ENCODE measurements around the gene GPR108. TPM values are rescaled to one million over a fixed set of nuclear protein-coding genes. Genes with fewer than 3 reads are reported as not detected.
"Not testable (repeated sequence)": the region's sequence is repeated elsewhere in the genome, so short reads cannot be mapped to it uniquely, and the experiment has no call there.

Gene GPR108
- 100 to 1,000 TPM; 130 to 162 TPM for total RNA-seq

GRCh38 chr19:6737284-6737872, at the start of gene GPR108:
Gene GPR108, minus strand, starts transcription at chr19:6737580. Its CDS starts 4 bp downstream, at chr19:6737576.
- H3K4me3 Mint-ChIP-seq: peak within 1 kb of the TSS; percentile 92 to 96
- H3K27ac Mint-ChIP-seq: peak within 1 kb of the TSS; percentile 98
- DNase-seq: peak; percentile 99 to 100
- no peaks in the 10 kb centered on the region for H3K9me3 Mint-ChIP-seq
- ATAC-seq (replicated peaks in 1 of 2): peak; percentile 80
- peaks cover 45% of the 10 kb centered on the region for H3K4me1 Mint-ChIP-seq (ENCODE audit: low read depth)
- peaks cover 6 to 12% of the 10 kb centered on the region in 2 donors for H3K36me3 Mint-ChIP-seq (ENCODE audit: insufficient read depth in 2 of 2)
- no peaks in the 10 kb centered on the region for H3K27me3 Mint-ChIP-seq (ENCODE audit: low read depth)

- peaks cover 2 to 12% of the 10 kb centered on the region in 2 donors for H3K9me3 Mint-ChIP-seq
- no peak overlapping the region for H3K27ac Mint-ChIP-seq
- ATAC-seq (replicated peaks in 1 of 2): peak in 1 of 2 donors; percentile 26
- peaks cover 68% of the 10 kb centered on the region for H3K4me1 Mint-ChIP-seq (ENCODE audit: low read depth)
- peaks cover 19 to 41% of the 10 kb centered on the region in 2 donors for H3K36me3 Mint-ChIP-seq (ENCODE audit: insufficient read depth in 2 of 2)
- H3K27me3 Mint-ChIP-seq (ENCODE audit: low read depth): no peaks in the 10 kb centered on the region
- DNase-seq: no peak
- H3K4me3 Mint-ChIP-seq: no peak overlapping the region
These were observed 41.8 kb upstream of the GPR108 start for GRCh38 chr19:6779206-6779605.

- Mint-ChIP-seq H3K9me3 (peaks cover 2 to 12% of the 10 kb centered on the region in 2 donors), H3K27ac (peak overlapping the region; percentile 6), H3K36me3 (ENCODE audit: insufficient read depth in 2 of 2) (peaks cover 23 to 43% of the 10 kb centered on the region in 2 donors), H3K4me1 (ENCODE audit: low read depth) (peaks cover 73% of the 10 kb centered on the region), H3K27me3 (ENCODE audit: low read depth) (no peaks in the 10 kb centered on the region), H3K4me3 (peak overlapping the region; percentile 0 to 37)
- DNase-seq: no peak
- no peak for ATAC-seq (replicated peaks in 1 of 2)
These were observed 41.0 kb upstream of the GPR108 start for GRCh38 chr19:6778386-6778785.

GRCh38 chr19:6777434-6777833, 40.1 kb upstream of the GPR108 start:
- H3K4me3 Mint-ChIP-seq: no peak overlapping the region
- H3K27ac Mint-ChIP-seq: no peak overlapping the region
- DNase-seq (no peak), ATAC-seq (replicated peaks in 1 of 2) (no peak)
- H3K27me3 Mint-ChIP-seq (ENCODE audit: low read depth): no peaks in the 10 kb centered on the region
- H3K36me3 Mint-ChIP-seq (ENCODE audit: insufficient read depth in 2 of 2): peaks cover 23 to 43% of the 10 kb centered on the region in 2 donors
- H3K9me3 Mint-ChIP-seq: peaks cover 2 to 12% of the 10 kb centered on the region in 2 donors
- peaks cover 67% of the 10 kb centered on the region for H3K4me1 Mint-ChIP-seq (ENCODE audit: low read depth)

- Mint-ChIP-seq H3K27me3 (ENCODE audit: low read depth) (no peaks in the 10 kb centered on the region), H3K27ac (no peak overlapping the region), H3K4me3 (no peak overlapping the region), H3K9me3 (peaks cover 2 to 12% of the 10 kb centered on the region in 2 donors), H3K36me3 (ENCODE audit: insufficient read depth in 2 of 2) (peaks cover 23 to 43% of the 10 kb centered on the region in 2 donors), H3K4me1 (ENCODE audit: low read depth) (peaks cover 67% of the 10 kb centered on the region)
- ATAC-seq (replicated peaks in 1 of 2) (no peak), DNase-seq (no peak)
These were observed 39.6 kb upstream of the GPR108 start for GRCh38 chr19:6776999-6777398.

GRCh38 chr19:6776045-6776444, 38.7 kb upstream of the GPR108 start:
- Mint-ChIP-seq H3K27ac (peak overlapping the region; percentile 4), H3K36me3 (ENCODE audit: insufficient read depth in 2 of 2) (peaks cover 23 to 35% of the 10 kb centered on the region in 2 donors), H3K9me3 (peaks cover 2 to 15% of the 10 kb centered on the region in 2 donors), H3K4me3 (peak overlapping the region in 1 of 2 donors; percentile 5), H3K4me1 (ENCODE audit: low read depth) (peaks cover 64% of the 10 kb centered on the region)
- DNase-seq; H3K27me3 Mint-ChIP-seq (ENCODE audit: low read depth); ATAC-seq (replicated peaks in 1 of 2): not testable (repeated sequence)

GRCh38 chr19:6774821-6775707, 37.7 kb upstream of the GPR108 start:
- Mint-ChIP-seq H3K4me3 (peak overlapping the region; percentile 63 to 97), H3K27me3 (ENCODE audit: low read depth) (no peaks in the 10 kb centered on the region), H3K27ac (peak overlapping the region; percentile 76), H3K4me1 (ENCODE audit: low read depth) (peaks cover 55% of the 10 kb centered on the region), H3K36me3 (ENCODE audit: insufficient read depth in 2 of 2) (peaks cover 23 to 28% of the 10 kb centered on the region in 2 donors), H3K9me3 (peaks cover 2 to 15% of the 10 kb centered on the region in 2 donors)
- DNase-seq (no peak), ATAC-seq (replicated peaks in 1 of 2) (no peak)

- H3K4me1 Mint-ChIP-seq (ENCODE audit: low read depth): peaks cover 61% of the 10 kb centered on the region
- H3K36me3 Mint-ChIP-seq (ENCODE audit: insufficient read depth in 2 of 2): peaks cover 23 to 28% of the 10 kb centered on the region in 2 donors
- peak; percentile 38 to 41 for ATAC-seq (replicated peaks in 1 of 2)
- H3K27ac Mint-ChIP-seq: peak overlapping the region; percentile 55
- H3K27me3 Mint-ChIP-seq (ENCODE audit: low read depth): no peaks in the 10 kb centered on the region
- peaks cover 2 to 15% of the 10 kb centered on the region in 2 donors for H3K9me3 Mint-ChIP-seq
- H3K4me3 Mint-ChIP-seq: peak overlapping the region; percentile 93 to 97
- peak; percentile 58 to 67 for DNase-seq
These were observed 36.0 kb upstream of the GPR108 start for GRCh38 chr19:6773323-6773931.

- Mint-ChIP-seq H3K4me3 (peak overlapping the region; percentile 93 to 97), H3K27me3 (ENCODE audit: low read depth) (no peaks in the 10 kb centered on the region), H3K4me1 (ENCODE audit: low read depth) (peaks cover 61% of the 10 kb centered on the region), H3K9me3 (peaks cover 2 to 15% of the 10 kb centered on the region in 2 donors), H3K36me3 (ENCODE audit: insufficient read depth in 2 of 2) (peaks cover 23 to 28% of the 10 kb centered on the region in 2 donors), H3K27ac (peak overlapping the region; percentile 52)
- no peak for ATAC-seq (replicated peaks in 1 of 2)
- DNase-seq: no peak
These were observed 35.5 kb upstream of the GPR108 start for GRCh38 chr19:6772866-6773322.

GRCh38 chr19:6772028-6772865, 34.9 kb upstream of the GPR108 start, which contains the start of gene VAV1:
Gene VAV1, plus strand, starts transcription at chr19:6772708. Its CDS starts 100 bp downstream, at chr19:6772808.
- Mint-ChIP-seq H3K27me3 (ENCODE audit: low read depth) (no peaks in the 10 kb centered on the region), H3K9me3 (peaks cover 2 to 15% of the 10 kb centered on the region in 2 donors), H3K27ac (peak within 1 kb of the TSS; percentile 87), H3K4me1 (ENCODE audit: low read depth) (peaks cover 59% of the 10 kb centered on the region), H3K36me3 (ENCODE audit: insufficient read depth in 2 of 2) (peaks cover 22 to 28% of the 10 kb centered on the region in 2 donors), H3K4me3 (peak within 1 kb of the TSS; percentile 93 to 97)
- peak; percentile 66 to 67 for ATAC-seq (replicated peaks in 1 of 2)
- peak; percentile 84 to 85 for DNase-seq

- not testable (repeated sequence) for ATAC-seq (replicated peaks in 1 of 2); H3K27me3 Mint-ChIP-seq (ENCODE audit: low read depth); DNase-seq
- Mint-ChIP-seq H3K4me3 (peak overlapping the region; percentile 93 to 97), H3K36me3 (ENCODE audit: insufficient read depth in 2 of 2) (peaks cover 20 to 23% of the 10 kb centered on the region in 2 donors), H3K27ac (peak overlapping the region; percentile 87), H3K9me3 (peaks cover 0 to 12% of the 10 kb centered on the region in 2 donors), H3K4me1 (ENCODE audit: low read depth) (peaks cover 55% of the 10 kb centered on the region)
These were observed 34.3 kb upstream of the GPR108 start for GRCh38 chr19:6771648-6772027.

Data from activated T-cell treated with anti-CD3 and anti-CD28 coated beads, Interleukin-2, amount 50 U/mL, for 72 hours (primary cell).